GM21723 (cell line): ENCODE results near the gene FAM13A.
"Not testable (repeated sequence)": the region's sequence is repeated elsewhere in the genome, so short reads cannot be mapped to it uniquely, and the experiment has no call there.

Experiments used
- ATAC-seq: cut with Tn5 transposase; IDR thresholded peaks from one replicate; pipeline ENCODE4 v1.9.1; 2021; ENCODE audit warnings: mild to moderate bottlenecking, moderate library complexity; ENCODE audit not compliant: unreplicated experiment

FAM13A gene

DNA sequence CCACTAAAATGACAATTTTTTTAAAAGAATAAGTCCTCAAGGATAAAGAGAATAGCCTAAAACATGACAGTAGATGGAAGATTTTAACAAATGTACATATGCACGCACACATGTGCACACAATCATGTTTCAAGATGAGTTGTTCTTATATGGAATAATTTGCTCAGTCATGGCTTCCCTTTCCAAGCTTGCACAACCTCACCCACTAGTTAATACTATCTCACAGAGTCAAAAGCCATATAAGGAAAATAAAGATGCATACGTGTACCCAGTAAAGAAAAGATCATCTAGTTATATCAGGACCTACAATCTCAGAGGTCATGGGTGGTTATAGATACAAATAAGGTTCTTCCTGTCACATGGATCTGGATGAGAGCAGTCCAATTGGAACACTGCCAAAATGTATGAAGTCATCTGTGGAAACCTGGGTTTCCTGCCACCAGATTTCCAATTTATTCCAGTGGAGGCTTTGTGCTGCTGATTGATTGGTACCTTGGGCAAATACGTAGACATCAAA, 56.1 kb downstream of the FAM13A start:
- no peak for ATAC-seq

DNA sequence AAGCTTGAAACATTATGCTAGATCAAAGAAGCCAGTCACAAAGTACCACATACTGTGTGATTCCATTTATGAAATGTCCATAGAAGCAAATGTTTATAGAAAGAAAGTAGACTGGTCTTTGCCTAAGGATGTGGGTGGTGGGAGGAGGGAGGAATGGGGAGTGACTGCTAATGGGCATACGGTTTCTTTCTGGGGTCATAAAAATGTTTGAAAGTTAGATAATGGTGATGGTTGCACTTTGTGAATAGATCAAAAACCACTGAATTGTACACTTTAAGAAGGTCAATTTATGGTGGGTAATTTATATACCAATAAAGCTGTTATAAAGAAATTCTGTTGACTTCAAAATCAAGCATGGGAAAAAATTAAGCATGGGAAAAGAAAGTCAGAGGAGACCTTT, 56.6 kb downstream of the FAM13A start:
- ATAC-seq: no peak

DNA sequence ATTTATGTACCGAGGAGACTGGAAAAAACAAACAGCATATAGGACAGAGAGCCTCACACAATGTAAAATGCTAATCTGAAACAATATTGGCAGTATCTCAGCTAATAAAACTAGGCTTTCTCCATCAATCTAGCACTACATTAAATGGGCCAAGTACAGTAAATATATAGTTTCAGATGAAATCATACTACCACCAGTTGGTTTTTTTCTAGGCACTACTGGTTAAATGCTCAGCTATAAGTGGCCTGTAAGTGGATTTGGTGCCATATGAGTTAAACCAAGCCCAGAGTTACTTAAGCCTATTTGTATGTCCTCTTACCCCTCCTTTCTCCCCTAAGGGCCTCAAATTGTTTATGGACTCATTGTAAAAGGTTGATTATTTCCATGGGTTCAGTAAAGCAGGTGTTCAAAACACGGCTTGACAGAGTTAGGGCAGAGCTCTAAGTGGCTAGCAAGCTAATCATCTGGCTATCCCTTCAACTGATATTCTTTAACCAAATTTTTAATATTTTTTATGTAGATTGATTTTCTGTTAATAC, 57.5 kb downstream of the FAM13A start:
- ATAC-seq: no peak

DNA sequence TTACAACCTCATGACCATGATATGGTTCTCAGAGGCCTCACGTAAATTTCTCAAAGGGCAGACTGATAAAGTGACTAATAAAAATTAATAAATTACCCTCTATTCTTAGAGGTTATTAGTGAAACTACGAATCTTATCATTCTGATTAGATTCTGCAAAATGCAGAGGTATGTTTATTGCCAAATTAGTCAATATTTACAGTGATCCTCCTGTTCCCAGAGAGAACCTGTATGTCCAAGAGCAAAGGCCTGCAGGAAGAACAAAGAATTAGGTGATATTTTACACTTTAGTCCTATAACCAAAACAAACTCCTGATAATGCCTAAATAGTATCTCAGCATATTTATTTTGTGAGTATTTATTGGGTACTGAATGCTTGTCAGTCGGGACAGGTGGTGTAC, 58.1 kb downstream of the FAM13A start:
- no peak for ATAC-seq

DNA sequence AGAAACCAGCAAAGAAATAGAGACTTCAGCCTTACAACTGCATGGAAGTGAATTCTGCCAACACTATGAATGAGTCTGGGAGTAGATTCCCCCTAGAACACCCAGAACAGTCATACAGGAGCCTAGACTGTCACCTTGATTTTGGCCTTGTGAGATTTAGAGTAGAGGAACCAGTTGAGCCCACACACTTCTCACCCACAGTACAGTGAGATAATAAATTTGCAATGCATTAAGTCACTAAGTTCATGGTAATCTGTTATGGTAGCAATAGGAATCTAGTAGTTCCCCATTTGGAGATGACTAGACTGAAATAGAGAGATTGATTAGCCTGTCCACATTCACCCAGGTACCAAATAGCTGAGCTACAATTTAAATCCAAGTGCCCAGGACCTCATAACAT, 59.0 kb downstream of the FAM13A start:
- ATAC-seq: no peak

DNA sequence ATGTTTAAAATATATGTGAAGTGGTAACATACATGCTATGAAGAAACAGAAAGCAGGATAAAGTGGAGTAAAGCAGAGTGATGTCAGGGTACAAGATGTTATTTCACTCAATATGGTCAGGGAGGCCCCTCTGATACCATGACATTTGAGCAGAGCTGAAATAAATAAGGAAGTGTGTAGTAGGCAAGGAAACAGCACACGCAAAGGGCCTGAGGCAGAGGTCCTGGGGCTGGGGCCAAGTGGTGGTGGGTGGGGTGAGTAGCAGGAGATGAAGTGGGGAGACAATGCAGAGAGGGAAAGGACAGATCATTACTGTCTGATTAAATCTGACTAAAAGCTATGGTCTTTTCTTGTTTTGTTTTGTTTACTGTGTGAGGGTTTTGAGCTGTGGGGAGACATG, 61.1 kb downstream of the FAM13A start:
- no peak for ATAC-seq

DNA sequence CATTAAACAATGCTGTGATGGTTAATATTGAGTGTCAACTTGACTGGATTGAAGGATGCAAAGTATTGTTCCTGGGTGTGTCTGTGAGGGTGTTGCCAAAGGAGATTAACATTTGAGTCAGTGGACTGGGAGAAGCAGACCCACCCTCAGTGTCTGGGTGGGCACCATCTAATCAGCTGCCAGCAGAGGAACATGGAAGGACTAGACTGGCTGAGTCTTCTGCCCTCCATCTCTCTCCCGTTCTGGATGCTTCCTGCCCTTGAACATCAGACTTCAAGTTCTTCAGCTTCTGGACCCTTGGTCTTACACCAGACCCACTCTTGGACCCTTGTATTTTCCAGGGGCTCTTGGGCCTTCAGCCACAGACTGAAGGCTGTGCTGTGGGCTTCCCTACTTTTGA, 61.7 kb downstream of the FAM13A start:
- ATAC-seq: not testable (repeated sequence)

DNA sequence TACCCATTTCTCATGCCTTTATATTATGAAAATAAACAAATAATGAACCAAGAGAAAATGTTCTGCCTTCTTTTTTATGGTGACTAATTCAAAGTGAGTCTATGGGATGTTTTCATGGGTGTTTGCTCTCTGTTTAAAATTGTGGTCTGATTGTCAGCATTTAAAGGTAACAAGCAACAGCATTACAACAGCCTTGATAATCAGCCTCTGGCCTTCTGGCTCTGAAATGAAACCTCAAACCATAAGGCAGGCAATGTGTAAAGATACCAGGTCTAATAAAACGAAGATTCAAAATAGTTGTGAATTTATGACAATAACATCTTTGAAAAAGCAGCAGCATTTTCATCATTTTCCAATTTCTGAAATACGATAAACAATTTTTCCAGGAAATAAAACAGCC, 63.7 kb downstream of the FAM13A start:
- ATAC-seq: no peak

DNA sequence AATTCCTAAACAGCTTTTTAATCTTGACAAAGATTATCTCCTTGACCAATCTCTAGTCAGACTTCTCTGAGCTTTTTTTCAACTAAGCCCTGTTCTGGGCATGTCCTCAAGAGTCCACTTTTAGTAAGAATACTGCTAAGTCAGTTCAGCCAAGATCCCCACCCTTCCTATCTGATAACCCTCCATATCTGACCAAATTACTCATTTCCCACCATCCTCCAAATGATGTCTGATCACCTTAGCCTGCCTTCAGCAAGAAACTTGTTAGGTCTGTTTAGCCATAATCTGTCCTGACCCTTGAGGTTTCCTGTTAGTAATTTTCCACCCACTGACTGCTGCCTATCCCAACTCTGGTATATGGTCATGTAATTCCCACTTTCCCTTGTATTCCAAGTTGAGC, 65.2 kb downstream of the FAM13A start:
- ATAC-seq: no peak

DNA sequence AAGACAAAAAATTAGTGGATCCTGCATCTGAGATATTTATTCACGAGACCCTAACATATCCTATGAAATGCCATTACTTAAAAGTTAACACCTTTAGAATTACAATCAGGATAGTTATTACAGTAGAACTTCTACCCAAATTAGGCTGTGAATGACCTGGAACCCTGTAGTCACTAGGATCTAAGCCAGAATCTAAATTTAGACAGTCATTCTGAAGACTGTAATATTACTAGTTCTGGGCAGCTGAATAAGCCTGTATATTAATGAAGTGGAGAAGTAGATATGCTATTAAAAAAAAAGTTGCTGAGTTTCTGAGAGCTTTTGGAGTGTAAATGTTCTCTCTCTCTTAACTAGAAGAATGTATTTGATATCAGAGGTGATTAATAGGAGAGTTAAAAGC, 67.0 kb downstream of the FAM13A start:
- no peak for ATAC-seq

DNA sequence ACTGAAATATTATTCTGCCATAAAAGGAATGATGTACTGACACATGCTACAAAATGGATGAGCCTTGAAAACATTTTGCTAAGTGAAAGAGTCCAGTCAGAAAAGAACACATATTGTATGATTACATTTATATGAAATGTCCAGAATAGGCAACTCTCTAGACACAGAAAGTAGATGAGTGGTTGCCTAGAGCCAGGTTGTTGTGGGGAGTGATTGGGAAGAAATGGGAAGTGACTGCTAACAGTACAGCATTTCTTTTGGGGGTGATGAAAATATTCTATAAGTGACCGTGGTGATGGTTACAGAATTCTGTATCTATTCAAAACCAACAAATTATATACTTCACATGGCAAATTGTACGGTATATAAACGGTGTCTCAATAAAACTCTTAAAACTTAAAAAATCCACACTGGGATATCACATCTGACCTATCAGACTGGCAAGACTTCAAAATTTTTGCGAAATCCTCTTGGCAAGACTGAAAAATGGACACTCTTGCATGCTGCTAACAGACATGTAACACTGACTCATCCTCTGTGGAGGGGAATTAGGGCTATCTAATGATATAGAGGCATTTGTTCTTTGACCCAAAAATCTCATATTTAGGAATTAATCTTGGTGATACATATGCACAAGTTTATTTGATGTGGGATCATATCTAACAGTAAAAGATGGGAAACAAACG, 71.8 kb downstream of the FAM13A start:
- ATAC-seq: no peak

DNA sequence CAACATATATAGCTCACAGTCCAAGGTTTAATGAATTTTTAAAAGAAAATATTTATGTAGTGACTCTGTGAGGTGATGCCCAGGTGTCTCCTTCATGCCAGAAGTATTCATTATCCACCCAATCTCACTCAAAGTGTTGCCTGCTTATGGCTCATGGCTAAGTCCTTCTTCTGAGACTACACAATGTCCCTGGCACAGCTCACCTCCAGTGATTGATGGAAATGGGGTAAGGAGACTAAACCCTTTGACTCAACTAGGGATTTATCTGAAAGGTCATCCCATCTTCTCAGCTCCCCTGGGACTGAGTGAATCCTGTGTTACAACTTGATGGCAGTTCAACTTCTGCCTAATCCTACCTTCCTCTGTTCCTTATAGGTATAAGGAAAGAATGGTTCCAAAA, 74.2 kb downstream of the FAM13A start:
- no peak for ATAC-seq

DNA sequence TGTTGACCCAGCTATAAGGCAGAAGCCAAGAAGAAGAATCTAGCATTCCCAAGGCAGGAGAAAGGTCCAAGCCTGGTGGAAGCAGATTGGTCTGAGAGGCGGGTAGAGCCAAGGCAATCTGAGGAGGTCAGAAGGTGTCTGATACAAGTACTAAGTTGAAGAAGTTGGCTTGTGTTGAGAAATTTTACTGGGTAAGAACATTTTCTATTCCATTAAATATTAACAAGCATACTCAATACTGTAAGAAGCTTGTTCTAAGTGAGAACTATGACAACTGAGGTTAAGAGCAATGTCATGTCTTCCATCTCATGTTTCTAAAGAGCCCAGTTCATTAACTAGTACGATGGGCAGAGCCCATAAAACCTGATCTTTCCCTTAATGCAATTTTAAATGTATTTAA, 75.0 kb downstream of the FAM13A start:
- ATAC-seq: no peak

DNA sequence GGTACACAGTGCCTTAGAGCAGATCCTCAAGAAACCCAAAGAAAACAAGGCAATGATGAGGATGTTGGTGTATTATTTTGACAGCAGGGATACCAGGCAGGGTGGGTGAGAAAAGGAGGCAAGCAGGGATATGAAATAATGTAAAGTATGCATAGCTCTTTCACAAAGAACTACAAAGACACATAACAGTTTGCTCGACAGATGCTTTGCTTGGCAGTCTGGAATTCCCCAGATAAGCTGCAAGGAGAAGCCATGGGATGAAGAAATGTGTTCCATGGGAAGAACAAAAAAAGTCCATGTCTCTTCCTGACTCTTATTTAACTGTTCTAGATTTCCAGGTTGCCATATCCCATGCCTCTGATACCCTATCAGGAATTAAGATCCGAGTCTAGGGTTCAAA, 75.4 kb downstream of the FAM13A start:
- no peak for ATAC-seq

DNA sequence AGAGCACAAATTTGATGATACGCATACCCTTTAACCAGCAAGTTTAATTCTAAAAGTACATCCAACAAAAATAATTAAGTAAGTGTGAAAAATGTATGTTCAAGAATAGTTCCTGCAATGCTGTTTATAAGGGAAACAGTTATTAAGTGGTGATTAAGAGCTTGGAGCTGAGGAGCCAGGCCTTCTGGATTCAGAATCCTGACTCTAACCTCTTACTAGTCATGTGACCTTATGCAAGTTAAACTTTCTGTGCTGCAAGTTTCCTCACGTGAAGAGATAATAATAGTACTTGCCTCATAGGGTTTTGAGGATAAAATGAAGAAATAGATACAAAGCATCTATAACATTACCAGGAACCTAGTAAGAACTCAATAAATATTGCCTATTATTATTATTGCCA, 77.7 kb downstream of the FAM13A start:
- ATAC-seq: no peak

DNA sequence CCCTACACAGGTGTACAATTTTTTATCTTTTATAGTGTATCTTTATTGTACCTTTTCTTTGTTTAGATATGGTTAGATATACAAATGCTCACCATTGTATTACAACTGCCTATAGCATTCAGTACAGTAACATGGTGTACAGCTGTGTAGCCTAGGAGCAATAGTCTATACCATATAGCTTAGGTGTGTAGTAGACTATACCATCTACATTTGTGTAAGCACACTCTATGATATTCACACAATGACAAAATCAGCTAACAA, 80.3 kb downstream of the FAM13A start:
- no peak for ATAC-seq

DNA sequence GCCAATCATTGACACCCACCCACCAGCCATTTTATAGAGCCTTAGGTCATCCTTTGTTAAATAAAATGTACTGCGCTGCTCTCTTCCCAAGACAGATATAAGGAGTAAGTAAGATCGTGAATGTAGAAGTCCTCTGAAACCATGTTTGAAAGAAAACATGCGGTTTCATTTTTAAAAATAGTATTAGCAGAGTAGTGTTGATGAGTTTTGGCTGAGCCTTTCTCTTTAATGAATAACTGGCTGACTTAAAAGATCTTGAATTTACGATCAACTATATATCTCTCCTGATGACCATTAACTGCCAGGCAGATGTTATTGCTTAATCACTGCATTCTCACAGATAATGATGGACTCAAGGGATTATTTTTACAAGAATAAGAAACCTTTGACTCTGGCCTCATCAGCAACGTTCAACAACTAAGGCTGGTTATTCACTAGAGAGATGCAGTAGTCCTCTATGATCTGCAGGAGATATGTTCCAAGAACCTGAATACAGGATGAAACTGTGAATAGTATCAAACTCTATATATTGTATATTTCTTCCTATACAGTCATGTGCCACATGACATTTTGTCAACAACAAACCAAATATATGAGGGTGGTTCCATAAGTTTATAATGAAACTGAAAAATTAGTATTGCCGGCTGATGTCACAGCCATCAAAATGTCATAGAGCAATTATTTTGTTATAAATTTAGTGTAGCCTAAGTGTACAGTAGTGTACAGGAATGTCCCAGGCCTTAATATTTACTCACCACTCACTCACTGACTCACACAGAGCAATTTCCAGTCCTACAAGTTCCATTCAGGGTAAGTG, 80.8 kb downstream of the FAM13A start:
- ATAC-seq: no peak

DNA sequence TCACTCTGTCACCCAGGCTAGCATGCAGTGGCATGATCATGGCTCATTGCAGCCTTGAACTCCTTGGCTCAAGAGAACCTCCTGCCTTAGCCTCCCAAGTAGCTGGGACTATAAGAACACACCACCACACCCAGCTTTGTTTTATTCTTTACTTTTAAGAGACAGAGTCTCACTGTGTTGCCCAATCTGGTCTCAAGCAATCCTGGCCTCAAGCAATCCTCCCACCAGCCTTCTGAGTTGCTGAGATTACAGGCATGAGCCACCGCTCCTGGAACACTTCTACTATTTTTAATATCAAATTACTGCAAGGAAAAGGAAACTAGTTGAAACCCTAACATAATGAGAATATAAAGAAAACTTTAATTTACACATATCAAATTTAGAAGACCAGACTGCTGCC, 85.4 kb downstream of the FAM13A start:
- no peak for ATAC-seq

DNA sequence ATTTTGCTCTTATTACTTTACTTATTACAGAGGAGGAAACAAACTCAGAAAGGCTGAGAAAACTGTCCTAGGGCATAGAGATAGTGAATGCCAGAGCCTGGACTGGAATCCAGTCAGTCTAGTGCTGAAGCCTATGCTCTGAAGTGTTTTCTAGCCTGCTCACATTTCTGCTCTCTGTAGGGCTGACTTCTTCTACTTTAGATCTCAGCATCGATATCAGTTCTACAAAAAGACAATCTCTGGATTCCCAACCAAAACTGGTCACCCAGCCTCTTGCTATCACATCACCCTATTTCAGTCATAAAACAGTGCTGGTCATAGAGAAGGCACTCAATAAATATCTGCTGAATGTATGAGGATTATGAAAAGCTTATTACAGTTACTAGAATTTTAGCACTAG, 87.2 kb downstream of the FAM13A start:
- no peak for ATAC-seq

DNA sequence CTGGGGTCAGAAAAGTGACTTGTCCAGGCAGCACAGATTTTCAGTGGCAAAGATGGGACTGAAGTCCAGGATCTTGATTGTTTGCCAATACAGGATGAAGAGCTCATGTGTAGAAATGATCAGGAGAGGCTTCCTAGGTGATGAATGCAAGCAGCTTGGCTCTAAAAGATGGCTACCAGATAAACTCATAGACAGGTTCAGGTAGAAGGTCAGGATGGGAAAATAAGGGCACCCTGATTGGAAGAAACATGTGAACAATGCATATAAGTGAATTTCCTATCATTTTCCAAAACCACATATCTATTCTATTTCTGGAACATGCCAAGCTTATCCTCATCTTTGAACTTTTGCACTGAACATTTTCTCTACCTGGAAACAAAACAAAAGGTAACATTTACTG, 87.7 kb downstream of the FAM13A start:
- no peak for ATAC-seq

DNA sequence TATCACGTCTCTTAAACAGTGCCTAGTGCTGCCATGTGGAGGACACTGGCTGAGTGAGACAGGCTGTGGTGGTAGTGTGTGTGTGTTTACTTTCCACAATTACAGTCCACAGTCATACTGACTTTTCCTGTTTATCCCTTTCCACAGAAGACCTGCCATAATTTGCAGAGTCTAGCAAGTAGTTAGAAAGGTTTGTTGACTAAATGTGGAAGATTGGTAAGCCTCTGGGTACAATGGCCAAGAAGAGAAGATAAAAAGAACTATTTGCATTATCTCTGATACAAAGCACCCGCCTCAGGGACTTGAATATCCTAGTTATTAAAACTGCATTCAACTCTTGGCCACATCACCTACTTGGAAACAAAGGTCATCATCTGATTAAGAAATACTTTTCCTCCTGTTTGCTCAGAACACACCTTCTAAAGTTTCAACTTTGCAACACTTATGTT, 89.1 kb downstream of the FAM13A start:
- ATAC-seq: no peak

DNA sequence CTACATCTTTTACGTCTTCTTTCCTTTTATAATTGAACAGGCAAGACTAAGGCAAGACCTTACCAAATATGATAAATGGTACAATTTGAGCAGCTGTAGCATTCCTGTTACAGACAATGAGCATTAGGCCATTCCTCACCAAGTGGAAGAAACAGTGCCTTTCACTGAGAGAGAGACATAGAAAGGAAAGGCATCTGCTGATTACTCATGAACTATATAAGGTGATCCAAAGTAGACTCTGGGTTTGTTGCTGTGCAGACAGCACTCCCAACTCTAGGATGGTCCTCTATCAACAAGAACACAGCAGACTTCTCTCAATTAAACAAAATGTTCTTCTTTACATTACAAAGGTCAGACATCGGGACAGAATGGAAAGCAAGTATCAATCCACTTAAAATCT, 91.9 kb downstream of the FAM13A start:
- ATAC-seq: no peak
